CD4-positive, alpha-beta T cell treated with Interferon alpha-2 for 1 hour (primary cell): ENCODE data around the gene BMP8B.

Experiments
- DNase-seq, 2 donors: peaks; one replicate each; pipeline ENCODE4 v3.0.0-alpha.2; 2020 to 2022

Gene BMP8B

DNA sequence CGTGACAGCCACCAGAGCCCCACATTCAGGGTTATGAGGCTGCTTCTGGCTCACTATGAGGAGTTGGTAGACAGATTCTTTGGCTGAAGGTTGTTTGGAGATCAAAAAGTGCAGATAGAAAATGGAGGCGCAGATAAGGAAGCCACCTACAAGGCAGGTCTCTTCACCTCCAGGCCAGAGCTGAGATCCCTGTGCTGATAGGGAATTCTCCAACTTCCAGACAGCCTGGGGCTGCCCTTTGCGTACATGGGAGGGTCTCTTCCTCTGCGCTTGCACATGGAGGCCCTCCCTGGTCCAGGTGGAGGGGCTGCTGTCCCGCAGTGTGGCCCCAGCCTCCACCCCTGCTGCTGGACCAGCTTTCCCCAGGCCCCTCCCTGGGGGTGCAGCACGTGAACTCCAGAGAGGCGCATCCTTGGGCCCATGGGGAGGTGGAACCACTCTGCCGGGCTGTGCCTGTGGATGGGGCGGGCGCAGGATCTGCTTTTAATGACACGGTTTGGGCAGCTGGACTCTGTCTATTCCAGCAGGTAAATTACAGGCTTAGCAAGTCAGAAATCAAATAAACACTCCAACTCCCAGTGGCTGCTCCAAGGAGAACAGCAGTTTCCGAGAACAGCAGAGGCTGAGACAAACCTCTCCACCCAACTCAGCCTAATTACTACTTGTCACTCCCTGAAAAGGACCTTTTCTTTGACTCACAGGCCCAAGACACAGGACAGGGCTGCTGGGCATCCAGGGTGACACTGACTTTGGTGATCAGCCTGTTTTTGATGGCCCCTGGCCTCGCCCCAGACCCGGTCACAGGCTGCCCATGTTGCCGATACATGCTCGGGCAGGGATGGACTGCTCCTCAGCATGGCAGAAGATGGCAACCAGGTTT is 29.9 kb downstream of the BMP8B start:
- DNase-seq: no peak

DNA sequence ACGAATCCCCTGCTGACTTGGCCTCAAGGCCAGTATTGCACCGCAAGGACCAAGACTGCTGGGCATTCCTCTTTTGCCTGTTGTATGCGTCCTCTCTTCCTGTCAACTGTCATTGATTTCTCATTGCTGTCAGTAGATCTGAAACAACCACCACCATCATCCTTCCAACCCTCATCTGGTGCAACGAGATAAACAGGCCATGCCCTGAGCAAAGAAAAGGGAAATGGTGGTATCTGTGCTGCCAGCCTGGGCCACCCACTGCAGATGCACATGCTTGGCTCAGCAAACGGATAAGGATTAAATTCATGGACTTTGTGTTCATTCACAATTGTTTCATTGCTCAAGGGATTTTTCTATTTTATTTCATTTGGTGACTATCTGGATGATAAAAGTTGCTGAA is 31.2 kb downstream of the BMP8B start:
- DNase-seq: no peak

DNA sequence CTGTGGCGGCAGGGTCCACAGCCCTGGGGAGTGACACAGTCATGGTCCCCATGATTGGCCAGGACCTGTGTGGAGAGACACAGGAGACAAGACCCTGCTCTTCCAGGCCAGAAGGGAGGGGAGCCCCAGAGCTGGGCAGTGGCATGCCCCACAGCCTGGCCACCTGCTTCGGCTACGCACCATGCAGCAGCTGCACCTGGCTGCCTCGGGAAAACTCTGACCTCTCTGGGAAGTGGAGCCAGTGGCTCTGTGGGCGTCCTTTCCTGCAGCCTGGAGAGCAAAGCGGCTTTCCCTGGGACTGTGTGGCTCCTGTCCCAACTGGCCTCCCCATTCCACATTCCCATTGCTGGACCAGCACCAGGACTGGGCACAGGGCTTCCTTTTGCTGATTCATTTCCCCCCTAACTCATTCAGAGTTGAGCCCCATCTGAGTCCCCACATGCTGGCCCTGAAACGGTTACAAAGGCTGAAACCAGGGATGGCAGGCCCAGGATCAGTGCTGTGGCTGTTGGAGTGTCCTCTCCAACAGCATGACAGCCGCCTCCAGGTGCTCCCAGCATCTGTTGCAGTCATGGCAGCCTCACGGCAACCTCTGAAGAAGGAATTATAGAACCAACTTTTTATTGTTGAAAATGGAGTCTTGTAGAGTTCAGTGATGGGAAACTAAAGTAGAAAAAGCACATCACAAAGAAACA is 32.6 kb downstream of the BMP8B start:
- DNase-seq: no peak

DNA sequence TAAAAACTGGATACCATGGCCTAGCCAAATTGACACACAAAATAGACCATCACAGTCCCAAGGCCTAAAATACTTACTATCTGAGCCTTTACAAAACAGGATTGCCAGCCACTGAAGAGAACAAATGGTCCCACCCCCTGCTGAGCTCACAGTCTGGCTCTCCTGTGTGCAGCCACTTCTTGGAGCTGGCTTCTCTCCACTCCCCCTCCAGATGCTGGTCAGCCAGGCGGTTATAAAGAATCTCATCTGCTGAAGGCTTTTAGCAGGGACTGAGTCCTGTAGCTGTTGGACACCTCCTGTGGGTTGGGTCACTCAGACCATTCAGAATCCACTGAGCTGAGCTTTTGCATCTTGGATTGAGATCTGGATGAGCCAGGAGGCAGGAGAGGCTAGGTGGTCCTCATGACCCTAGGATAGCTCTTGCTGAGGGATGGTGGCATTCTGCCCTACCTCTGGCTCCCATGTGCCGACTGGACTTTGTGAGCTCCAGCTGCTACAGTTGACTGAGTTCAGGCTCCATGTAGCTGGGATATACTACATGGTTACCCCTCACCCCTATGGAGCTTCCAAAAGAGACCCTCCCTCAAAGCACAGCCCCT is 33.7 kb downstream of the BMP8B start:
- no peak for DNase-seq

DNA sequence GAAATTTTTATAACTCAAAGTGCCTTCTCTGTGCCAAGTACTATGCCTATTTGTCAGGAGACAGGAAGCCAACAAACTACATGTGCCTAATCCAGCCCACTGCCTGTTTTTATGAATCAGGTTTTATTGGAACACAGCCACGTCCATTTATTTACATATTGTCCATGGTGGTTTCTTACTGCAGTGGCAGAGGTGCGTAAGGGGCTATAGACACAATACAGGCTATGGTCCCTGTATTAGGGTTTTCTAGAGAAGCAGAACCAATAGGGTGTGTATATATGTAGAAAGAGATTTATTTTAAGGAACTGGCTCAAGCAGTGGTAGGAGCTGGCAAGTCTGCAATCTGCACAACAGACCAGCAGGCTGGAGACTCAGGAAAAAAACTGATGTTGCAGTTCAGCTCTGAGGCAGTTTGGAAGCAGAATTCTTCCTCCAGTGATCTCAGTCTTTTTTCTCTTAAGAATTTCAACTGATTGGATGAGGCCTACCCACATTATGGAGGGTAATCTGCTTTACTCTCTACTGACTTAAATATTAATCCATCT is 34.6 kb downstream of the BMP8B start:
- DNase-seq: no peak

DNA sequence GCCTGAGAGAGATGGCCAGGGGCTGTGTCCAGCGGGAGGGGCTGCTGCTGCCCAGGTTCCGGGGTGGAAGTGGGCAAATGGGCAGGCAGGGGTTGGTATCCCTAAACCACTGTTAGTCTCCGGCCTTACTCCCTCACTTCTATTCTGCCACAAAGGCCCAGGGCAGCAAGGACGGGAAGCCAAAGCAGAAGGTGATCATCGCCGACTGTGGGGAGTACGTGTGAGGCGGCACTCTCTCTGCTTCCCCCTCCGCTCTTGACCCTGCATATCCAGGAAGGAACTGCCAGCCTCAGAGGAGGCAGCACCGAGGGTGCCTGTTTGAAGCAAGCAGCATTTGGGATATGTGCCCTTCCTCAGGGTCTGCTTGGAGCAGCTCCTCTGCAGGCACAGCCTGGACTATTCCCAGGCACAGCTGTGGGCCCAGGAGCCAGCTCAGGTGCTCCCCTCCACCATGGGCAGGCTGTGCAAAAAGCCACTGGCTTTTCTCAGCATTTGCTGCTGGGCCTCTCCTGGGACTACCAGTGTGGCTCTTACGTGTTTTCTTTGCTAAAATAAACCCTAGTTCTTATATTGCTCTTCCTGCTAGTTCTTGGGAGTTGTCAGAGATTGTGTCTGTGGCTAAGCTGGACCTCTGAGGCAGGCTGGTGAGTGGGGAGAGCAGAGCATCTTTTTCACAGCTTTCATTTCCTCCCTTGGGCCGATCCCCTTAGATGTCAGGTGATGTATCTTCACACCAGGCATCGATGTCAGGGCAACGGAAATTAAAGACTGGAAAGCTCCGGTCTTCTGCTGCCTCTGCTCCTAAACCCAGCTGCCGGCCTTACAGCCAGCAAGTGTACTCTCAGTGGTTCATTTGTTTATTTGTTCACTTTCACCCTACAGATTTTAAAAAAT is 35.3 kb downstream of the BMP8B start:
- no peak for DNase-seq

DNA sequence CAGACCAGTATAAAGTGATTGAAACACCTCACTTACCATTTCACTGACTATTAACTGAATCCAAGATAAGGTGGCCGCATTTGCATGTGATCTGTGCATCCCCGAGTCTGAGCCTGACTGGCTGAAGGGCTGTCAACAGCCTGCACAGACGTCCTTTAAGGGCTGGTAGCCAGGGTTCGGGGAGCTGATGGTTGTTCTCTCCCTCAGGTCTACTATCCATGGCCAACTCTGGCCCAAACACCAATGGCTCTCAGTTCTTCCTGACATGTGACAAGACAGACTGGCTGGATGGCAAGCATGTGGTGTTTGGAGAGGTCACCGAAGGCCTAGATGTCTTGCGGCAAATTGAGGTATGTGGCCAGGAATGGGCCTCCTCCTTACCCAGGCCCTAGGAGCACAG is 36.0 kb downstream of the BMP8B start:
- DNase-seq: no peak

DNA sequence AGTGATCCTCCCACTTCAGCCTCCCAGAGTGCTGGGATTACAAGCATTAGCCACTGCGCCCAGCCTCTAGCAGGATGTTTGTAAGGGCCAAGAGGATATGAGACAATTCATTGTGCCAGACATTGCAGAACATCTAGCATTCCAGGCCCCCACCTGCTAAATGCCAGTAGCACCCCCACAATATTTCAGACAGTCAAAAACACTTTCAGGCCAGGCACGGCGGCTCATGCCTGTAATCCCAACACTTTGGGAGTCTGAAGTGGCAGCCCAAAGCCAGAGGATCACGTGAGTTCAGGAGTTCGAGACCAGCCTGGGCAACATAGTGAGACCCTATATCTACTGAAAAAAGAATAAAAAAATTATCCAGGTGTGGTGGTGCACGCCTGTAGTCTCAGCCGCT is 37.1 kb downstream of the BMP8B start:
- no peak for DNase-seq

DNA sequence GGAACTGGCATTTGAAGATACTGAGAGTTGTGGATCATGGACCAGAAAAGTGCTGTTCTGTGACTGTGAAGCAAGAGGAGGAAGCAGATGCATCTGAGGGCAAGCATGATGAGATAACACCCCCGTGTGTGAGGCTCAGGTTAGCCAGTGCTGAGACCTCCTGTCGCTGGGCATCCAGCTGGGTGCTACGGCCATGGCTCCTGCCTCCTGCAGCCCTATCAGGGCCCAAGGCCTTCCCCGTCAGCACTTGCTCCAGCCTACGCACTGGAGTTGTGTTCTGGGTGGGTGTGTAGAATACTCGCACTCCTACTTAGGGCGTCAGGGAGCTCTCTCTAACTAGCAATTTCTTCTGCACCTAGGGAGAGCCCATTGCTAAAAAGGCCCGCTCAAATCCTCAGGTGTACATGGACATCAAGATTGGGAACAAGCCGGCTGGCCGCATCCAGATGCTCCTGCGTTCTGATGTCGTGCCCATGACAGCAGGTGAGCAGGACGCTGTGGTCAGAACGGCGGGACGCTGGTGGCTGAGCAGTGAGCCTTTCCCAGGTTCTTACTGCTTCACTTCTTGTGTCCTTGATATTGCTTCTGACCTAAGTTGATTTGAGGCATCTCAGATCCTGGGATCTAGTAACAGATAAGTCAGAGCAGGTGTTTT is 43.5 kb downstream of the BMP8B start:
- DNase-seq: no peak

DNA sequence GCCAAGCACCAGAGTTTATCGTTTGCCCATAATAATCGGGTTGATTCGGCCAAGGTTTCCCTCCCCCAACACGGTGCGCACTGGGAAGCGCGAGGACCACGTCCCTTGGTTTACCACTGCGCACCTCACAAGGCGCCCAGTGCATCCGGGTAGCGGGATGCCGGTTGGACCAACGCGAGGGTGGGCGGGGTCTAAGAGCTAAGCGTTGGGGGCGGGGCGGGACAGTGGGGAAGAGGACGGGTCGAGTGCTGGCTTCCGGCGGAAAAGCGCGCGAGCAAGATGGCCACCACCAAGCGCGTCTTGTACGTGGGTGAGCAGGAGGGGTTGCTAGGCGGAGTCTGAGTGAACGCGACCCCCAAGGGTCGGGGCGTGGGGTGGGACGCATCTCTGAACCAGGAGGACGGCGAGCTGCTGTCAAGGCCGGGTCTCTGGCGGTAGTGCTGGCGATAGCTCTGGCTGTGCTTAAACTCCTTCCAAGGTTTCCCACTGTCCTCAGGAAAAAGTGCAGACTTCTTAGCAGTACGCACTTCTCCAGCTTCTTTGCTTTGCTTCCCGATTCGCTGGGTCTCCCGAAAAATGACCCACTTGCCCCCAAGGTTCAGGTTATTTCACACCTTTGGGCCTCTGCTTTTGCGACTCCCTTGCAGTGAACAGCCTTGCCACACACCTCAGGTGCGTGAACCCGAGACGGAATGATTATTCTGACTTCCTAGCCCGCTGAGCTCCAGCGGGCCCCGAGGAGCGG is 49.9 kb downstream of the BMP8B start, which contains the start of gene PPIE:
Gene PPIE, plus strand, starts transcription at position 261 of the 745 bp plus-strand sequence. Its CDS starts 19 bp downstream, at position 280.
- DNase-seq: peak; percentile 93 to 95

DNA sequence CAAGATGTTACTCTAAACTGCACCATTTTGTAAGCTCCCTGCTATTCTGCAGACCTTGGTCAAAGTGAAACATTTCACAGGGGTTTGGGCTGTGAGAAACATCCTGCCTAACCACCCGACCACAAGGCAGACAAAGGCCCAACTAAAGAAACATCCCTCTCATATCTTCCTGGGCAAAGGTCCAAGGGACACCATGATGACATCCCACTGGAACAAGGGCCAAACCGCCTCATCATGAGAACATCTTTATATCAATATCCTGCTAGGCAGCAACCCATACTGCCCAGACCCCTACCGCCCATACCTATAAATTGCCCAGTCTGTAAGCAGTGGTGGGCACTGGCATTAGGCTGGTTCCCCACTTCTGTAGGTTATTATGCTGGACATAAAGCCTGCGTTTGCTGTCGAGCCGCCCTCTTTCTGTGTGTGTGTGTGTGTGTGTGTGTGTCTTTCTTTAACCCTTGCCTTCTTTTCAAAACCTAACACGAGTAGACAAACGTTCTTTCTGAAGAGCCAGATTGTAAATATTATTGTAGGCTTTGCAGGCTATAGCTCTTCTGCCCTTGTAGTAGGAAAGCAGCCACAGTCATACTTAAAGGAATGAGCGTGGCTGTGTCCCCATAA is 51.0 kb downstream of the BMP8B start:
- DNase-seq: peak in 1 of 2 donors; percentile 6

DNA sequence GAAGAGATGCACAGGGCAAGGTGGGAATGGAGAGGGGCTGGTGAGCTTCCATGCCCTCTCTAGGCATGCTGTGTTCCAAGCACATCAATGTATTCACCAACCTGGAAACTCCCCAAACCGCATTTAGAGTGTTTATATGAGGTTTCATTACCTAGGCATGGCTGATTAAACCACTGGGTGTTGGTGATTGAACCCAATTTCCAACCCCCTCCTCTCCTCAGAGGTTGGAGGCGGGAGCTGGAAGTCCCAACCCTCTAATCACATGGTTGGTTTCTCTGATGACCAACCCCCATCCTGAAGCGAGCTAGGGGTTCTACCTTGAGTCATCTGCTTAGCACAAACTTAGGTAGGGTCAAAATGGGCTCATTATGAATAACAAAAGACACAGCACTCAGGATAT is 52.9 kb downstream of the BMP8B start:
- no peak for DNase-seq

DNA sequence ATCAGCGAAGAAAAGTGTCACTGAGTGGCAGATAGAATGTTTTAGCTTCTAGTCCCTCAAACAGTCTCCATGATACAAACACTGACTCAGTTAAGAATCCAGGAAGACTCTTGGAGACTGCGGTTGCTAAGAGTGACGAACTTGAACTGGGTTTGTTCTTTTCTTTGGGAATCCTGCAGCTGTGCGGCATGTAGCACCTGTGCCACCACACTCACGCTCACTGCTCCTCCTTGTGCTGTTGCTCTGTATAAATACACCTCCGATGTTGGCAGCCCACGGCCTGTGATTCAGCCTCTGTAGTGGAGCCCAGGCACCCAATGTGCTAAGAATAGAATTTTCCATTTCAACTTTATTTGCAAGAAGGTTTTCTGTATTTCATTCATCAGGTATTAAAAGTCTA is 55.5 kb downstream of the BMP8B start:
- no peak for DNase-seq

DNA sequence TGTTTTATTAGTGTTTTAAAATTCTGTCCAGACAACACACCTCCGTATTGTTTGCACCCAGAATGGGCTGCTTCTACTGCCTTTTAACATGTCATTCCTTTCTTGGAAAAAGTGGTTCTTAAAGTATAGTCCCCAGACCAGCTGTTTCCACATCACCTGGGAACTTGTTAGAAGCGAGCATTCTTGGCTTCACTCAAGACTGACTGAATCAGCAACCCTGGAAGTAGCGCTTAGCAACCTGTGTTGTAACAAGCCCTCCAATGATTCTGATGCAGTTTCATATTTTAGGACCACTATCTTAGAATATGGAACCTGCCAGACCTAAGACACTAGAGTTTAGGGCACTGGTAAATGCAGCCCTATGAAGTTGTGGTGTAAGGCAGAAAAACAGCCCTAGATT is 55.9 kb downstream of the BMP8B start:
- DNase-seq: no peak

DNA sequence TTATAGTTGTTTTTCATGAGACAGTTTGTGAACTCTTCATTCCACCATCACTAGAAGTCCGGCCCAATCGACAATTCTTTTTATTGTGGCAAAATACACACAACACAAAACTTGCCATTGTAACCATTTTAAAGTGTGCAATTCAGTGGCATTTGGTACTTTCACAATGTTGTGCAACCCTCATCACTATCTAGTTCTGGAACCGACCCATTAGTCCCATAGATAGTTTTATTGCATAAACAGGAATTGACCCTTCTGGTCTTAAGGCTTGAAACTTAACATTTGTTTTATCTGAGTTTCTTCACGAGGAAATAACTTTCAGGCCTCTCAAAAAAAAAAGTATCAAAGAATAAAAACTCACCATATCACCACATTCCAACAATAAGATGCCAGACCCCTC is 58.8 kb downstream of the BMP8B start:
- DNase-seq: no peak

DNA sequence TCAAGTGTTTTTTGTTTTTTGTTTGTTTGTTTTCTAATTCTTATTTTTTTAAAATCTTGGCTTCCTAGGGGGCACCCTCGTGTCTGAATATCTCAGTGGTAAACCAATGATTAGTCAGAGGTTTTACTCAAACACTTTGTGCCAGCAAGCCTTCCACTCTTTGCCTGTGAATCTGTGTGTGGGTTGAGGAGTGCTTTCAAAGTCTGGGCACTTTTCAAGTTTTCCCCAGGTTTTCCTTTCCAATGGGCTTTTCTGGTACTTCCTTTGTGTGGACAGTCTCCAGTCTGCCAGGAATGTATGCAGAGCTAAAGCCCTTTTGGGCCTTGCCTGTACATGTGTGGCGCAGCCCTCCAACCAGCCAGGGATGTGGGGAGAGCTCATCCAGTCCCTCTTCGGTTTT is 59.6 kb downstream of the BMP8B start:
- no peak for DNase-seq

DNA sequence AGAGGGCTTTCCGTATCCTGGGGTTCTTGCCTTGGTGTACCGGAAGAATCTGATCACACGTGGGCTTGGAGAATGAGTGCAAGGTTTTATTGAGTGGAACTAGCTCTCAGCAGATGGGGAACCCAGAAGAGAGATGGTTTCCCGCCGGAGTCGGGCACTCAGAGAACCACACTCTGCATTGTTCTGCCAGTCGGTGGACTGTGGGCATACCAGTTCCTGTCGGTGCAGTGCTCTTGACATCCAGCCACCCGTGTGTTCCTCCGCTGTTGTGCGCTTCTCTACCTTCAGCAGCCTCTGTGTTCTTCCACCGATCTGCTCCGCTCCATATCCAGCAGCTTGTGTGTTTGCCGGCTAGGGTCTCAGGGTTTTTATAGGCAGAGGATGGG is 60.7 kb downstream of the BMP8B start:
- DNase-seq: no peak

DNA sequence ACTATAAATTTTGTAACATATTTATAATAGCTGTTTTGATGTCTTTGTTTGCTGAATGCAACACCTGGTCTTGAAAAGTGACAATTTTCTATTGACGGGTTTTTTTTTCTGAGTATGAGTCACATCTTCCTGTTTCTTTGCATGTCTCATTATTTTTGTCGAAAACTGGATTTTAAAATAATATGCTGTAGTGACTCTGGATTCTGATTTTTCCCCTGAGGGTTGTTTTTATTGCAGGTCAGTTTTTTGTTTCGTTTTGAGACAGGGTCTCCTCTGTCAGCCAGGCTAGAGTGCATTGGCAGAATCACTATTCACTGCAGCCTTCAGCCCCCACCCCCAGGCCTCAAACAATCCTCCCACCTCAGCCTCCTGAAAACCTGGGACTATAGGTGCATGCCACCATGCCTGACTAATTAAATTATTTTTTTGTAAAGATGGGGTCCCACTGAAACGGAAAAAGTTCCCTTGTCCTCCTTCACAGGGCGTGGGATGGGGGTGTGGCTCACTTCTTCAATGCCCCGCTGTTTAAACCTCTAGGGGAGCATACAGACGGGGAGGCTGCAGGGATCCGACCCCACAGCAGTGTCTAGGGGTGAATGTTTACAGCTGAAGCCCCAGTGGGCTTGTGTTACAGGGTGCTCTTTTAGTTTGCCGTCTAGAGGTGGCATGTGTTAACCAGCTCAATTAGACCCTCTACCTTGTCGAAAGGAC is 61.3 kb downstream of the BMP8B start:
- DNase-seq: no peak

DNA sequence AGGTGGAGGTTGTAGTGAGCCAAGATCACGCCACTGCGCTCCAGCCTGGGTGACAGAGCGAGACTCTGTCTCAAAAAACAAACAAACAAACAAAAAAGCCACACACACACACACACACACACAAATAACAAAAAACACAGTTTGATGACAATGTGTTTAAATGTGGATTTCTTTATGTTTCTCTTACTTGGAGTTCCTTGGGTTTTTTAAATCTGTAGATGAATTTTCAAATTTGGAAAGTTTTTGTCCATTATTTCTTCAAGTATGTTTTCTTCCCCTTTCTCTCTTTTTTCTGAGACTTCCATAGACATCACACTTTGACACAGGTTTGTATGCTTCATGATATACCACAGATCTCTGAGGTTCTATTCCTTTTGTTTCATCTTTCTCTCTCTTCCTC is 62.1 kb downstream of the BMP8B start:
- no peak for DNase-seq

DNA sequence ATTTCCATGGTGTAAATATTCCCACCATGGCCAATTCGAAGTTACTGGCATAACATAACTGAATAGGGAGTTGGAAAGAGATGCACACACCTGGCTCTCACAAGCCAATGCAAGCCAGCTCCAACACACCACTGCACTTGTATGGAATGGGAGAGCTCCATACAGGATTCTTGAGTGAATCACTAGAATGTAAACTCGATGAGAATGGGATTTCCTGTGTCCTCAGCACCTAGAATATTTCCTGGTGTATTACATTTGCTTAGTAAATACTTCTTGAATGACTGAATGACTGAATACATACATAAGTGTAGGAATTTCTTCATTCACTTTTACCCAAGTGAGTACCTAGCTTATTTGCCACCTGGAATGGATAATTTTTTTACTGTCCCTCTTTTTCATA is 66.2 kb downstream of the BMP8B start:
- DNase-seq: no peak
